Skeletal muscle cell (primary cell): ENCODE results near the gene BTRC.

ENCODE experiments used
- DNase-seq: peaks from one replicate; pipeline ENCODE4 v3.0.0-alpha.2; 2010; ENCODE audit warnings: low read depth
- H3K4me3 ChIP-seq: 2 replicates; pipeline ENCODE4 v1.5.1; 2011; ENCODE audit warnings: low read depth, mild to moderate bottlenecking, control low read depth, low read length, moderate library complexity

Gene BTRC

DNA sequence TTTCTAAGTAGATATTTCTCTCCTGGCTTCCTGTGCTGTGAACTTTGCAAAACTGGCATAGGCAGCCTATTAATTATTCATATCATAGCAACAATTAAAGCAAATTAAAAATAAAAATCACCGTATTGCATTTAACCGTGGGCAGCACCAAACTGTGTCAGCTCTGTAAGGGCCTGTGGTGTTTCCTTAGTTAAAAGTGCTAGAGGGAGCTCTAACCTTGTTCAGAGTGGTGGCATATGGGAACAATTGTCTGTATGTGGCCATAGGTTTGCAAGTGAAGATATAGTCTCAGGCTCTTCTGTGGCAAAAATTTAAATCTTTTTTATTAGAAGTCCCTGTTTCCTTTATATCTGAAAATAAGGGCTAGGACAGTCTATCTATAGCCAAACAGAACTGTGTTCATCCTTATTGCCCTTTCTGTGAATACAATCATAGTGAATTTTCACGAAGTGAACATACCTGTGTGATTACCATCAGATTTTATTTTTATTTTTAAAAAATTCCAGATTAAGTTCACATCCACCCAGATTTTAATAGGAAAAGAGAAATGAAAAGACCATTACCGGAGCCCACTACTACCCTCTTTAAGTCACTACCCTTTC, 141.5 kb downstream of the BTRC start:
- H3K4me3 ChIP-seq: no peak overlapping the region
- no peak for DNase-seq

GRCh38 chr10:101504438-101504837, 150.5 kb downstream of the BTRC start:
- DNase-seq: no peak
- no peak overlapping the region for H3K4me3 ChIP-seq

DNA sequence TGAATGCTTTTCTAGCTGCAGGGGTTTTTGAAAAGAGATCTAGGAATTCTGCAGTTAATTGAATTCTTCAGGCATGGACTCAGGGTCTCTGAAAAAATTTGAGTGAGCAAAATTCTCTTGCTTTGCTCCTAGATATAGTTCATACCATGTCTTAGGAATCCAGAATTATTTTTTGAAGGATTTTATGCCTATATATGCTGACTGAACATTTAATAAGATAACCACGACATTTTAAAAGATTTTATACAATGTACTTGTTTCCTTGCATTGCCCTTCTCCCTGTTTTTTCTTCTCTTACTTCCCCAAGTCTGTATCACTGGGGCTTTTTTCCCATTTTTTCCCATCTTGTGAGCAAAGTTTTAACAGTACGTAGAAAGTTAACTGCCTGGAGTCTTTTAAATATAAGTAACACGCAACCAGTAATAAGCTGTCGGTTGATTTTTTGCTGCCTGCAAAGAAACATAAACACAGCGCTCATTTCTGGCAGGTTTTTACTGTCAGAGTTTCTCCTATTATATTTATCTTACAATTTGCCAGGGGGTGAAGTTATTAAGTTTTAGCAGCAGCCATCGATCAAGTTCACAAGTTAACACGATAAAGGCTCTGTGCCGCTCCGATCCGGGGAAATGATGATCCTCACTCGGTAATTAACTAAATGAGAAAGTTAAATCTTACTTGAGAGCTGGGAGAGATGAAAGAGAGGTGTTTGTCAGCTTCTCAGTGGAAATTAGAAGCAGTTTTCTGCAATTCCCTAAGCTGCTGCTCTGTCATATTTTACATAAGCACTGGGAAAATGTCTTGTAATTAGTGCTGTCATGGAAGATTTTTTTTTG, 153.1 kb downstream of the BTRC start:
- DNase-seq: no peak
- no peak overlapping the region for H3K4me3 ChIP-seq

GRCh38 chr10:101507828-101508227, 153.9 kb downstream of the BTRC start:
- H3K4me3 ChIP-seq: no peak overlapping the region
- no peak for DNase-seq

DNA sequence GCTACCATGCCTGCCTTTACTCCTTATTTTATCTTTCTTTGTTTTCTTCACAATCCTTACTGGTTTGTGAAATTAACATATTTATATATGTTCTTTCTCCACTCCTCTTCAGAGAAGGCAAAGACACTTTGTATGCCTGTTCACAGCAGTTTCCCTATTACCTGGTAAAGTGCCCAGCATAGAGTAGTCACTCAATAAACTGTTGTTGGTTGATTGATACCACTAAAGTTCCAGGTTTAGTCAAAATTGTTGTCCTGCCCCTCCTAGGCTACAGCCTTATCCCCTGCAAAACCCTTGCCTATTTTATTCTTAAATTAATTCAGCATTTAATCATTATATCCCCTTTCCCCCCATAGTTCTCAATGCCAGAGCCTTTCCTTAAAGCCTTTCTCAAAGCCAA, 158.0 kb downstream of the BTRC start:
- no peak for DNase-seq
- H3K4me3 ChIP-seq: no peak overlapping the region

GRCh38 chr10:101512738-101513137, 158.8 kb downstream of the BTRC start:
- no peak overlapping the region for H3K4me3 ChIP-seq
- DNase-seq: peak; percentile 25

- no peak overlapping the region for H3K4me3 ChIP-seq
- no peak for DNase-seq
Observed at GRCh38 chr10:101513733-101514132, 159.8 kb downstream of the BTRC start.

DNA sequence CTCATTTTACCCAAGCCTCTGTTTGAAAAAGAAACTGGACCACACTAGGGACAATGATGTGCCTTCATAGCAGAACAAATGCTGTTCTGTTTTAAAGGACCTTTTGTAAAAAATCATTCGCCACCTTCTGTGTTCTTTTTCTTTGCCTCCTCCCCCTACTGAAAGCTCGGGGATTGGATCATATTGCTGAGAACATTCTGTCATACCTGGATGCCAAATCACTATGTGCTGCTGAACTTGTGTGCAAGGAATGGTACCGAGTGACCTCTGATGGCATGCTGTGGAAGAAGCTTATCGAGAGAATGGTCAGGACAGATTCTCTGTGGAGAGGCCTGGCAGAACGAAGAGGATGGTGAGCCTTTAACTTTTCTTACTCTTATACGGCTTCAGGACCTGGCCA, 171.9 kb downstream of the BTRC start:
- DNase-seq: no peak
- no peak overlapping the region for H3K4me3 ChIP-seq

DNA sequence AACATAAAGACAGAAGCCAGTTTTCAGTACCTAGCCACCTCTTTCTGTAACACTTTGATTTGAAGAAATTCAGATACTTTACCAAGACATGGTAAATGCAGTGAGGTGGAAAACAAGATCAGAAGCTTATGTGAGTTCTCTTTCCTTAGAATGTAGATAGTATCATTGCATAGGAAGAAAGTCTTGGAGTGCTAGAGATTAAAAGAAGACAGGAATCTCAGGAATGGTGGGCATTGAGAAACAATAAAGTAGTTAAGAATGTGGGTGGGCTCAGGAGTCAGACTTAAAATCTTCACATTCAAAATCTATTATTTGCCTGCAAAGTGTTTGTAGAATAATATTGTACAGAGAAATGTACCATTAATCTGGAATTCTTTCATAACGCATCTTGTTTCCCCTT, 175.2 kb downstream of the BTRC start:
- no peak for DNase-seq
- no peak overlapping the region for H3K4me3 ChIP-seq

GRCh38 chr10:101529725-101530553, 176.0 kb downstream of the BTRC start:
- DNase-seq: no peak
- H3K4me3 ChIP-seq: no peak overlapping the region

GRCh38 chr10:101535949-101536348, 182.0 kb downstream of the BTRC start:
- DNase-seq: no peak
- H3K4me3 ChIP-seq: no peak overlapping the region

DNA sequence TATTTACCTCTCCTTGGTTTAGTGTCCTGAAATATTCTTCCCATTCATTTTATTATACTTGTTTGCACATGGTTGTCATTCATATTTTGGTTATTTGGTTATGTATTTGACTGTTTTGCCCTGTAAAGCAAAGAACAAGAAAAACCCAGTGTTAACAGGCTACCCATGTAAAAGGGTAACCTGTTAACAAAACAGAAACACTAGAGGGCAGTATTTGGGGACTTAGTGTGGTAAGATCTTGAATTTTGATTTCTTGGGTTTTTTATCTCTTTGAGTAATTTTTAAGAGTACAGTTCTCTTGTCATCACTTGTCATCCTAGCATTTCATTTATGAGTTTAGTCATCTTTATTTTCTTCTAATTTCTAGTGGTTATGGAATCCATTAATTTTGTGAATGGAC, 182.8 kb downstream of the BTRC start:
- H3K4me3 ChIP-seq: no peak overlapping the region
- DNase-seq: no peak

DNA sequence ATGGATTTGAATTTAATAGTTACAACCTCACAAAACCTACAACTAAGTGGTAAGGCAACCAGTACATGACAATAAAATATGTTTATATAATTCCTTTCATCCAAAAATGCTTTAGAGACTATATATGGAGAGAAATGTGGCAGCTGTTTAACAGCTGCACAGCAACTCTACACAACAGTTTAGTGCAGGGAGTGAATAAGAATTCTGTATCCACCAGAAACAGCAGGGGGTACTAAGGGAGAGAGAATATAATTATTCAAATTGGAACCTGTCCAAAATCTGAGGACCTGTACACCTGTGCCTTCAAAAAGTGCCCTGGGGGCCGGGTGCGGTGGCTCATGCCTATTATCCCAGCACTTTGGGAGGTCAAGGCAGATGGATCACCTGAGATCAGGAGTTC, 184.5 kb downstream of the BTRC start:
- DNase-seq: no peak
- no peak overlapping the region for H3K4me3 ChIP-seq

DNA sequence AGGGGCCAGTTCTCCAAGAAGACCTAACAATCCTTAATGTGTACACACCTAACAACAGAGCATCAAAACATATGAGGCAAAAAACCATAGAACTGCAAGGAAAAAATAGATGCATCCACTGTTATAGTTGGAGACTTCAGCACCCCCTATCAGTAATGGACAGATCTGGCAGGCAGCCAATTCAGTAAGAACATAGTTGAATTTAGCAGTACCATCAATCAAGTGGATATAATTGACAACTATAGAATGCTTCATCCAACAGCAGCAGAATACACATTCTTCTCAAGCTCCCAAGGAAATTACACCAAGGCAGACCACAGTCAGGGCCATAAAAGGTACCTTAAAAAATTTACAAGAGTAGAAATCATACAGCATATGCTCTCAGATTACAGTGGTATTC, 191.9 kb downstream of the BTRC start:
- no peak for DNase-seq

DNA sequence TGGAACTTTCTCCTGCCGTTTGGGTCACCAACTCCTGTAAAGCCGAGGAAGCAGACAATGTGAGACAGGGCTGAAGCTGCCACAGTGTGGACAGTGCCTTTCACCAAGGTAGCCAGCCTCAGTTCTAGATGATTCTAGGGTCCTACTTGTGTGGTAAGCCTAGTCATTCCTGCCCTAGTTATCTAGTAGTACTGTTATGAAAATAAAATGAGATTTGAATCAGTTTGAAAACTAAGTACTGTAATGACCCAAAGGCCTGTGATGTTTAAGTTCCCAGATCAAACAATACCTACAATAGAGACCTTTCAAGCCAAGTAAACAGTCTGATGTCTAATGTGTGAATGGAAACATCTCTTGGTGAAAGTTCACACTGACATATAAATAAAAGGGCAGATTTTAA, 197.0 kb downstream of the BTRC start:
- H3K4me3 ChIP-seq: no peak overlapping the region
- no peak for DNase-seq

More for the DNA sequence above, 191.9 kb downstream of the BTRC start:
- no peak overlapping the region for H3K4me3 ChIP-seq

DNA sequence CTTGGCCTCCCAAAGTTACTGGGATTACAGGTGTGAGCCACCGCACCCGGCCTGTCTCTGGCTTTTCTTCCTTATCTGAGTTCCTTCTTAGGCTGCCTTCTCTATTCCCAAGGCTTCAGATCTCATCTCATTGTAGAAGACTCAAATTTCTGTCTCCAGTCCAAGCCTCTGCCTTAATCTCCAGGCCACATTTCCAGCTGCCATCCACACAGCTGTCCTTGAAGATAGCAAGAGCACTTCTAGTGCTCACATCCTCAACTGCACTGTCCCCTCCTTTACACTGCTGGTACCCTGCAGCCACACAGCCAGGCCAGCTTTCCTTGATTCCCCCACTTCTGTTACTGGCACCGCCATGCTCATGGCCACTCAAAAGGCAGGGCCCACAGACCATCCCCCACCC, 198.5 kb downstream of the BTRC start:
- H3K4me3 ChIP-seq: no peak overlapping the region
- no peak for DNase-seq

- DNase-seq: no peak
- no peak overlapping the region for H3K4me3 ChIP-seq
Observed at GRCh38 chr10:101557541-101557940, 203.6 kb downstream of the BTRC start.

DNA sequence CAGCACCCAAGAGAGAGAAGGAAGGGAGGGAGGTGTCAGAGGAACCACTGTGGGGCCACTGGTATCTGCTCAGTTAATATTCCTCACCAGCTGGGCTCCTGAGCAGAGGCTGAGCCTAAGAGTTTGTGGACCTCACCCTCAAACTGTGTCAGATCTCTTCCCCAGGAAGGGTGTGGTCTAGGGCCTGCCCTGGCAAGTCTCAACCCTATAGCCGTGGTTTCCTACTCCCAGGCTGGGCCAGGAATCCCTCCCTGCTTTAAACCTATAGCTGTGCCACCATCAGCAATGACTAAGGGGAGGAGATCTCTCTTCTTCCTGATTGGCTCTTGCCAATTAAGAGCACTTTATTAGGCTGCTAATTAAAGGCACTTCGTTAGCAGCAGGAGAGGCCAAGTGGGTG, 204.2 kb downstream of the BTRC start:
- no peak for DNase-seq

GRCh38 chr10:101558671-101559595, 205.0 kb downstream of the BTRC start:
- no peak for DNase-seq
- no peak overlapping the region for H3K4me3 ChIP-seq

More for the DNA sequence above, 204.2 kb downstream of the BTRC start:
- no peak overlapping the region for H3K4me3 ChIP-seq
